SH-SY5Y (cell line): Measurements from ENCODE around the gene NUCKS1.

ENCODE experiments used
- GATA2 ChIP-seq: IDR thresholded peaks from 2 replicates; pipeline ENCODE4 v1.6.1; 2011; ENCODE audit warnings: mild to moderate bottlenecking, low read depth, low read length
- GATA3 ChIP-seq: IDR thresholded peaks from 2 replicates; pipeline ENCODE4 v1.6.1; 2011; ENCODE audit warnings: low read depth, mild to moderate bottlenecking, low read length, moderate library complexity

NUCKS1 gene

DNA sequence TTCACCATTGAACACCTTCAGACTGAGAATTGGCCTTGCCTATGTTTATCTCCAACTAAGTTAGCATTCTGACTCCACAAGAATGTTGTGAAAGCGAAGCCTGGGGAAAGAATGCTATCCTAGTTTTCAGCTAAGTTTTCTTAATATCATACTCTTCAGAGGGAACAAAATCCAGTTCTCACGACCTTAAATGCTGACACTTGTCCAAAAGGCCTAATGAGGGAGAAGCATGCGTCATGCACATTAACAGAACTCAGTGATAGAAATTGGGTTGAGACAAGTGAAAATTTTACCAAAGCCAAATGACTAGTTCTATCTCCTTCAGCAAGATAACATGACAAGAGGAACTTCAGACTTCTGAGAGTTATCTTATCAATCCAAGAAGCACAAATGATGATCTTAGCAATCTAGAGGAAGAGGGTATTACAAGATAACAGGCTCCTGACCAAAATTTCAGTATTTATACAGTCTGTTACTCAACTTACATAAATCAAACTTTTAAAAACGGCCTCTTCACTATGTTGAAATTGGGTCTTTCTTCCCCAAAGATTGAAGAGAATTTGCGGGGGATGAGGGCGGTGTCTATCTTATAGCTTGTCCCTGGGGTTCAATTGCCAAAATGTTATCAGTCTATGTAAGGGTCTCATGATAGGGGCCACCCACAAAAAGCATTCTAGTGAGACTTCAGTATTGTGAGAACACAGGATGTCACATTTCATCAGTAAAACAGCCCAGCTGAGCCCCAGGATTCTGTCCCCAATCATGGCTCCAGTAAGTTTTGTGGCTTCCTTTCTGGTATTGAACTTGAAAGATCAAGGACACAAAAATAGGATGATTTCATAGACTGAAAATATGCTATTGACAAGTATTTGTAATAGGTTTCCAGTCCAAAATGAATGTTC lies 43.1 kb downstream of the NUCKS1 start:
- TF ChIP-seq GATA2 (no peak), GATA3 (no peak)

DNA sequence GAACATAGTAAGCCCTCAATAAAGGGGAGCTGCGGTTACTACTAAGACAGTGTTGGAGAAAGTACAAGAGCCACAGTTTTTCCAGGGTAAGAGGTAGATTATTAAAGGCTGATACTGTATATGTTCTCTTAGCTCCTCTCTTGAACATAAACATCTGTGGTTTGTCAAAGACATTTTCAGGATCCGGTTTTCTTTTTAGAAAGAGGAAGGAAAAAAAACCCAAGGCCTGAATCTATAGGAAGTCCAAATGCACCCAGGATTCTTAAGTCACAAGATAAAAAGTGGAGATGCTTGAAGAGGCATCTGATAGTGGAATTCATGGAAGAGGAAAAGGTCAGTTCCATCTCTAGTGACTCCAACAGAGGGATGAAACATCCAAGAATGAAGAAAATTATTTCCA lies 45.1 kb downstream of the NUCKS1 start:
- no peak for TF ChIP-seq GATA3
- no peak for TF ChIP-seq GATA2

DNA sequence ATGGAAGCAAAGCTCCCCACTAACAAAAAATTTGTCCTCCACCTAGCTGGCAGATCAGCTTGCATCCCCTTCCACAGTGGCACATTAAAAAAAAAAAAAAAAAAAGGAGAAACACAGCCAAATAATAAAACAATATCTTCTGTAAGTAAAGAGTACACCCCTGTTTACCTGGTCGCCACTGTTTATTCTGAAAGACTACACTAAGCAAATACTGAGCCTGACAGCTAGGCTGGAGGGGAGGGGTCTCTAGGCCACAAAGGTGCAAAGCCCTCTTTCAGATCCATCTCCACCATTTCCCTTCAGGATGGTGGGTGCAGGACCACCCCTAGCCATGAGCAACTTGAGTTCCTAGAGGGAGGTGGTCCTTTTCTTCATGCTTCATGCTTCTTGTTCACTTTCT lies 46.9 kb downstream of the NUCKS1 start:
- TF ChIP-seq GATA3 (no peak), GATA2 (no peak)

- no peak for TF ChIP-seq GATA3
- no peak for TF ChIP-seq GATA2
Observed at GRCh38 chr1:205701891-205702290, 48.1 kb downstream of the NUCKS1 start.

- TF ChIP-seq GATA3: no peak
- TF ChIP-seq GATA2: no peak
Observed at GRCh38 chr1:205701420-205701819, 48.6 kb downstream of the NUCKS1 start.

GRCh38 chr1:205700865-205701401 lies 49.0 kb downstream of the NUCKS1 start:
- TF ChIP-seq GATA3 (no peak), GATA2 (no peak)

DNA sequence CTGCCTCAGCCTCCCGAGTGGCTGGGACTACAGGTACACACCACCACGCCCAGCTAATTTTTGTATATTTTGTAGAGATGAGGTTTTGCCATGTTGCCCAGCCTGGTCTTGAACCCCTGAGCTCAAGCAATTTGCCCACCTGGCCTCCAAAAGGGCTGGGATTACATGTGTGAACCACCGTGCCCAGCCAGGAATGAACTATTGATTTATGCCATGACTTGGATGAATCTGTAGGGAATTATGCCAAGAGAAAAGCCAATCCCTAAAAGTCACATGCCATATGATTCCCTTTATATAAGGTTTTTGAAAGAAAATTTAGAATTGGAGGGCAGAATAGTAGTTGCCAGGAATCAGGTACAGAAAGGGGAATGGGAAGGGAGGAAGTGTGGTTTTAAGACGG lies 50.6 kb downstream of the NUCKS1 start:
- TF ChIP-seq GATA2 (no peak), GATA3 (no peak)

GRCh38 chr1:205698921-205699320 lies 51.1 kb downstream of the NUCKS1 start:
- no peak for TF ChIP-seq GATA3
- TF ChIP-seq GATA2: no peak

DNA sequence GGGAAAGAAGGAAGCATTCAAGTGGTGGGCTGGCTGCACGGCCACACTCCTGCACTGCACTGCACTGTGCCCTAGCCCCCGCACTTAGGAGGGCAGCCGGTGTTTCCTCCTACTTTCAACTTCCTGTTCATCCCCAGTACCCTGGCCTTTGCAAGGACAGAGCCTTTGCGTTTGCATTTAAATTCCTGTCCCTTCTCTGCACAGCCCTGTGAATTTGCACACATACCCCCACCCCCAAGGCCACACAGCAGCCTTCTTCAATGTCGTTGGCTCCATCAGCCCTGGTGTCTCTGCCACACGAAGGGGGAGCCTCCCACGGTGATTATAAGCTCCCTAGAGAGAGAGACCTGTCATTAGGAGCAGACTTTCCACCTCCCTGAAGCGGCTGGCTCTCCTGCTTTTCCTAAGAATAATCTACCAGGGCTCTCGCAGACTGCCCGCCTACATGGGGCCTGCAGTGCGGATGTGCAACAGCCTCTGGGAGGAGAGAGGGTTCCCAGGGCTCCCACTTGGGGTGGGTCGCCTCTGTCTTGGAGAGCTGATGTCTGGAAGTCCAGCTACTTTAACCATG lies 56.5 kb downstream of the NUCKS1 start:
- TF ChIP-seq GATA2: no peak
- no peak for TF ChIP-seq GATA3

DNA sequence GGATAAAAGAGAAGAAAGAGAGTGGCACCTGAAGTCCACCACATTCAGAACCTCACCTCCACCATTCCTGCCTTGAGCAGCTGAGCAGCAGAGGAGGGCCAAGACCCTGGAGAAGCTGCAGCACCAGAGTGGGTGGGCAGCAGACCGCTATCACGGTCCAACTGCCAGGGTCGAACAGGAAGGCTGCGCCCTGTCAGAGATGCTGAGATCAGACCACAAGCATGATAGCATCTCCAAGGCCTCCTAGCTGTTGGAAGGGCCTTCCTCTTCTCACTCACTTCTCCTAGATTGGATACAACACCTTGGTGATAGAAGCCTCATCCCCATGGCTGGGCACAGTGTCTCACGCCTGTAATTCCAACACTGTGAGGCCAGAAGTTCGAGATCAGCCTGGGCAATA lies 57.6 kb downstream of the NUCKS1 start:
- TF ChIP-seq GATA3 (no peak), GATA2 (no peak)

- TF ChIP-seq GATA3 (no peak), GATA2 (no peak)
Observed at GRCh38 chr1:205690122-205690756, 59.7 kb downstream of the NUCKS1 start.

DNA sequence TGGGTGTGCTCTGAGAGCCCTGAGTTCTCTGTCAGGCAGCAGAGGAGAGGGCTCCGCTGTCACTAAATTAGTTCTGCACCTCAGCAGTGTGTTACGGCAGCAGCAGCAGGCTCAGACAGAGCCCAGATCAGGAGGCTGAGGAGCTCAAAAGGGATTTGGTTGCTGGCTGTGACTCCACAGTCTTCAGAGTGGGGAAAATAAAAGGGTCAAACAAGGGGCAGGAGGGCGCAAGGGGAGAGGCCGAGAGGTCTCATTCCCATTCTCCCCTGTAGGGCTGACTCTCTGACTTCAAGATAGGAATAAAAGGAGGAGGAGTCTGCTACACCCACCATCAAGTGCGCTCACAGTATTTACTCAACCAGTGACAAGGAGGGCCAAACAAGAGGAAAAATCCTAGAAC lies 60.5 kb downstream of the NUCKS1 start:
- TF ChIP-seq GATA2: no peak
- no peak for TF ChIP-seq GATA3

- TF ChIP-seq GATA3 (no peak), GATA2 (no peak)
Observed at GRCh38 chr1:205688171-205689080, 61.6 kb downstream of the NUCKS1 start.
